GM19351 (cell line): ENCODE measurements around the gene FAM227B.
"Not testable (repeated sequence)": the region's sequence is repeated elsewhere in the genome, so short reads cannot be mapped to it uniquely, and the experiment has no call there.

ENCODE experiments used
- ATAC-seq: cut with Tn5 transposase; IDR thresholded peaks from one replicate; pipeline ENCODE4 v1.9.1; 2021; ENCODE audit warnings: mild to moderate bottlenecking, moderate library complexity; ENCODE audit not compliant: unreplicated experiment

Gene FAM227B

DNA sequence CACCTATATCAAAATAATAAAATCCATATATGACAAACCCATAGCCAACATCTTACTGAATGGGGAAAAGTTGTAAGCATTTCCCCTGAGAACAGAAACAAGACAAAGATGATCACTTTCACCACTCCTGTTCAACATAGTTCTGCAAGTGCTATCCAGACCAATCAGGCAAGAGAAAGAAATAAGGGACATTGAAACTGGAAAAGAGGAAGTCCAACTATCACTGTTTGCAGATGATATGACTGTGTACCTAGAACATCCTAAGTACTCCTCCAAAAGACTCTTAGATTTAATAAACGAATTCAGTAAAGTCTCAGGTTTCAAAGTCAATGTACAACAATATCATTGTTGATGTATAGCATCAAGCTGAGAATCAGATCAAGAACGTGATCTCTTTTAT lies 233.1 kb downstream of the FAM227B start:
- ATAC-seq: no peak

DNA sequence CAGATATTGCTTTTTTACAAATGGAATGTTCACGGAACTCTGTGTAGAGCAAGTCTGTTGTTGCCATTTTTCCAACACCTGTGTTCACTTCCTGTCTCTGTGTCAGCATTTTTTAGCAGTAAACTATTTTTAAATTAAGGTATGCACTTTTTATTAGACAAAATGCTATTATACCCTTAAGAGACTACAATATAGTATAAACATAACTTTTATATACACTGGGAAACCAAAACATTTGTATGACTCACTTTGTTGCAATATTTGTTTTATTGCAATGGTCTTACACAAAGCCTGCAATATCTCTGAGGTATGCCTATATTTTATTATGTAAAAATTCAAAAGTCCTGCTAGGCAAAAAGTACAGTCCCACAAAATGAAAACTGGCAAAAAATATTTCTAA lies 237.4 kb downstream of the FAM227B start:
- ATAC-seq: no peak

DNA sequence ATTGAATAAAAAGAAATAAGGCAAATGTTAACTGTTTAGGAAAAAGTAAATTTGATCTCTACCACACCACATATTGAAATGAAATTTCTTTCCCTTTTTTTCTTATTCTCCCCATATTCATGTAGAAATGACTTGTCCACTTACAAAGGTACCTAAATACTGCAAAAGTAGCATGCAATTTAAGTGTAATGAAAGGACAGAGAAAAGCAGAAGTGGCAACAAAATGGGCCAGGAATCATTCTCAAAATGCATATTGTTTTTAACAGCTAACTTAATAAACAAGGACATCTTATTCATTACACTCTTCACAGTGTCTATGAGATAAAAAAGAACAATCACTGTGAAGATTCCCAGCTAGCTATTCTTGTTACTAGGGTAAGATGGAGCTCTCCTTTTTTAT lies 238.2 kb downstream of the FAM227B start:
- no peak for ATAC-seq

DNA sequence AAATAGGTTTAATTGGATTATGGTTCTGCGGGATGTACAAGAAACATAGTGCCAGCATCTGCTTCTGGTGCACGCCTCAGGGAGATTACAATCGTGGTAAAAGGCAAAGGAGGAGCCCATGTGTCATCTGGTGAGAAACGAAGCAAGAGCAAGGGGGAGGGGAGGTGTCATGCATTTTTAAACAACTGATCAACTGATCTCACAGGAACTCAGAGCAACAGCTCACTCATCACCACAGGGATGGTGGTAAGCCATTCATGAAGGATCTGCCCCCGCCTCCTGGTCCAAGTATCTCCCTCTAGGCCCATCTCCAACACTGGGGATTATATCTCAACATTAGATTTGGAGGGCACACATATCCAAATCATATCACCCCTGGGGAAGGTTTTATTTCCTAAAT lies 239.7 kb downstream of the FAM227B start:
- no peak for ATAC-seq

DNA sequence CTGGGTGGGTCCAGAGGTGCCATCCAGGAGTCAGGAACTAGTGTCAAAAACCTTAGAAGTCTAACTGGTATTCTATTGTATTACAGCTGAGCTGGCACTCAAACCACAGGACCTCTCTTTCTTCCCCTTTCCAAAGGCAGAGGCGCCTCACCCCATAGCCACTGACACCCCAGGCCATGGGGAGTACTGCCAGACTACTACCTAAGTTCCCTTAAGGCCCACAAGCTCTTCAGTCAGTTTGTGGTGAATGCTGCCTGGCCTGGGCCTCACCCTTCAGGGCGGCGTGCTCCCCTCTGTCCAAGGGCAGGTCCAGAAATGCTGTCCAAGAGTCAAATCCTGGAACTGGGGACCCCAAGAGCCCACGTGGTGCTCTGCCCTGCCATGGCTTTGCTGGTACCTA lies 240.6 kb downstream of the FAM227B start:
- ATAC-seq: no peak

DNA sequence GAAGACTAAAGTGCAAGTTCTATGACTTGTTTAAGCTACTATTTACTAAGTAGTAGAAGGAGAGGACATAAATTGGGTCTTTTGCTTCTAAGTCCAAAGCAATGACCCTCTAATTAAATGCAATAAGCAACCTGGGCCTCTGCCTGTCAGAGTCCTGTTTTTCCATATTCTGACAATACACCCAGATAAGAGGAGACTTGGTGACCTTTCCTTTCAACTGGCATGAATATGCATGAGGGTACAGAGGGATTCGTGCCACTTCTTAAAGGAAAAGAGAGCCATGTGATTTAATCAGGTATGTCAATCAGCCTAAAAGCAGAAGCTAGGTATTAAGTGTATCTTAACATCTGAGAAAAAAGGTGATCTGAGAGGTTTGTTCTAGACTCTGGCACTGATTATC lies 248.3 kb downstream of the FAM227B start:
- ATAC-seq: no peak

DNA sequence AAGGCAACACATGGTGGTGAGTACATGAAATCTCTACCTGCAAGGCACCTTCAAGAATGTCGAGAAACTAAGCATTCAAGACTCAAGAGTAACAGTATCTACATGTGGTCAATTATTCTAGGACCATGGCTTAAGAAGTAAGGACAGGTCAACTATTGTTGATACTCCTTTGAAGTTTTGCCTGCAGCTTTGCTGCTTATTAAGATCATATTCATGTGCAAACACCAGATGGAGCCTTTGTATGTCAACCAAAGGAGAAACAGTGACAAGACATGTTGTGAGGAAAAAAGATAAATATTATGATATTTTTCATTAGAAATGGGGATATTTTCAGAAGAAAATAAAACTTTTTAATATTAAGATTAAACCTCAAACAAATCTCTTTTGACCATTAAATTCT lies 249.8 kb downstream of the FAM227B start:
- ATAC-seq: no peak

DNA sequence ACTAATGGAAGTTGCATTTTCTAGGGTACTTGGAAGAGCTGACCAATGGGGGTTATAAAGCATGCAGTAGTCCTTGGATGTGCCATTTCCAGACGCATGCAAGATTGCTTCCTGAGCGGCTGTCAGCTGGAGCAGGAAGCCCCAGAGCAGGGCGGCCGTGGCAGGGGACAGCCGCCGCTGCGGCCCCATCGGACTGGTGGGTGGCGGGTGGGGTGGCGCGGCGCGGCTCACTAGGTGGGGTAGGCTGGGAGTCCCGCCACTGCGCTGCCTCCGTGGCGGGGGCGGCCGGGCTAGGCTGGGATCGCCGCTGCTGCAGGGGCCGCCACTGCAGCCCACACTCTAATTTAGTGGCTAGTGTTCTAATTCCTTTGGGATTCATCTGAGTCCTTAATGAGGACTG lies 254.1 kb downstream of the FAM227B start:
- ATAC-seq: no peak

DNA sequence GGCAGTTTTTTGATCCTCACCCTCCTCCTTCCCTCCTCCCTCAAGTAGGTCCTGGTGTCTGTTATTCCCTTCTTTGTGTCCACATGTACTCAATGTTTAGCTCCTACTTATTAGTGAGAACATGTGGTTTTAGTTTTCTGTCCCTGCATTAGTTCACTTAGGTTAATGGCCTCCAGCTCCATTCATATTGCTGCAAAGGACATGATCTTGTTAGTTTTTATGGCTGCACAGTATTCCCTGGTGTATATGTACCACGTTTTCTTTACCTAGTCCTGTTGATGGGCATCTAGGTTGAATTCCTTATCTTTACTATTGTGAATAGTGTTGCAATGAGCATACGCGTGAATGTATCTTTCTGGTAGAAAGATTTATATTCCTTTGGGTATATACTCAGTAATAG lies 259.2 kb downstream of the FAM227B start:
- no peak for ATAC-seq

DNA sequence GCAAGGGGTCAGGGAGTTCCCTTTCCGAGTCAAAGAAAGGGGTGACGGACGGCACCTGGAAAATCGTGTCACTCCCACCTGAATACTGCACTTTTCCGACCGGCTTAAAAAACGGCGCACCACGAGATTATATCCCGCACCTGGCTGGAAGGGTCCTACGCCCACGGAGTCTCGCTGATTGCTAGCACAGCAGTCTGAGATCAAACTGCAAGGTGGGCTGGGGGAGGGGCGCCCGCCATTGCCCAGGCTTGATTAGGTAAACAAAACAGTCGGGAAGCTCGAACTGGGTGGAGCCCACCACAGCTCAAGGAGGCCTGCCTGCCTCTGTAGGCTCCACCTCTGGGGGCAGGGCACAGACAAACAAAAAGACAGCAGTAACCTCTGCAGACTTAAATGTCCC lies 266.2 kb downstream of the FAM227B start:
- not testable (repeated sequence) for ATAC-seq

DNA sequence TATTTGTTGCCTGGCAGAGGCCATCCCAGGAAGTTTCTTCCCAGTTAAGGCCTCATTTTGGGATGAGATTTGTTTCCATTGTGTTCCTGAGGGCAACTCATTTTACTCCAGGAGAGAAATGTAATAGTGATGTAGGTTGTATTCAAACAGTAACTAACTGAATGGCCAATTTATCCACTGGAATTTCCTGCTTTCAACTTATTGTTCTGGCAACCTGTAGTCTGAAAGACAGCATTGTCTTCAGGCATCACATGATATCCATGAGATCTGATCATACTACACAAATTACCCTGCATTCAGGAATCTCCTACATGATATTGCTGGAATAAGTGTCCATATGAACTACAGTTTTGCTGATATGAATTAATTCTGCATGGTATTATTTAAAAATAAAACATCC lies 277.1 kb downstream of the FAM227B start:
- ATAC-seq: no peak

DNA sequence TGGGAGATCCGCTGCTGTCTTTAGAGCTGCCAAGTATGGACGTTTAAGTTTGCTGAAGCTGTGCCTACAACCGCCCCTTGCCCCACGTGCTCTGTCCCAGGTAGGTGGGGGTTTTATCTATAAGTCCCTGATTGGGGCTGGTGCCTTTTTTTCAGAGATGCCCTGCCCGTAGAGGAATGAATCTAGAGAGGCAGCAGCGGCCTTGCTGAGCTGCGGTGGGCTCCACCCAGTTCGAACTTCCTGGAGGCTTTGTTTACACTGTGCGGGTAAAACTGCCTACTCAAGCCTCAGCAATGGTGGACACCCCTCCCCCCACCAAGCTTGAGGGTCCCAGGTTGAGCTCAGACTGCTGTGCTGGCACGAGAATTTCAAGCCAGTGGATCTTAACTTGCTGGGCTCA lies 281.0 kb downstream of the FAM227B start:
- no peak for ATAC-seq

DNA sequence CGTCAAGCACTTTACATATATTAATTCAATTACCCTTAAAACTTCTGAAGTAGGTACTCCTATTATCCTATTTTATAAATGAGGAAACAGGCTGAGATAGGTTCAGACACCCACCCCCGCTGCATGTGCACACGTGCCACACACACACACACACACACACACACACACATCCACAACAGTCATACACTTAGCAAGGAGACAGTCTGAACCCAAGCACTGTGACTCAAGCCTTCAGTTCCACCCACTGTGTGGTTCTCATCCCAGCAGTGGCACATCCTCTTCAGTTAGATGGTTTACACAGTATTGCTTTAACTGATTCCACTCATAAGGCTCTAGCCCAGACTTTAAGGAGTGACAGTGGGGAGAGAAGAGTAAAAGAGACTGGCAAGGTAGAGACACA lies 288.7 kb downstream of the FAM227B start:
- no peak for ATAC-seq

DNA sequence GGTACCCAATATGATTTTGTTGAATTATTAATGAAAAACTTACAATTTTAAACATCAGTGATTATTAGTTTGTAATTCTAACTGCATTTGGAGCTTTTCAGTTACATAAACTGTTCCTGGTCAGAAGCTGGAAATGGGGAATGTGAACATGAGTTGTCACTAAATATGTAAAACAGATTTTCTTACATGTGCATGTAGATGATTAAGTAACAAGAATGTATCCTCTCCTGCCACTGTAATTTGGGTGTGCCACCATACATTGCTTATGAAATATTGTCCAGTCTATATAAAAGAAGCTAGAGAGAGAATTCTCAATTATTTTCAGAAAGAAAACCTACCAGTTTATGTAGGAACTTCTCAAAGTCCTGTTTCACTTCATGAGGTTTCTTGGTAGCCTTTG lies 289.2 kb downstream of the FAM227B start:
- ATAC-seq: no peak

DNA sequence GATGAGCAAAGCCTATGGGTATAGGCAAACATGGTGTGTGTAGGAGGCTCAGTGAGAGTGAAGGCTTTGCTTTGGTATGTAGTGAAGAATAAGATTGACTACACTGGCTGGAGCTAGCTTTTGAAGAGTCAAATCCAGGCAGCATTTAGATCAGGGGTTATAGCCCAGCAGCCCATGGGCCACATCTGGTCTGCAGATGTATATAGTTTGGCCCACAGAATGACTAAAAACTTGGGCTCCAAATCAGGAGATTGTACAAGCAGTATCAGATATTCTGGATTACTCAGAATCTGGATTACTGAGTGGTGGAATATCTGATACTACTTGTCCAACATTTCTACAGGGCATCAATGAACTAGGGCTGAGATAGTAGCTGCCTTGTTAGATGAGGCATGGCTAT lies 290.5 kb downstream of the FAM227B start:
- no peak for ATAC-seq

DNA sequence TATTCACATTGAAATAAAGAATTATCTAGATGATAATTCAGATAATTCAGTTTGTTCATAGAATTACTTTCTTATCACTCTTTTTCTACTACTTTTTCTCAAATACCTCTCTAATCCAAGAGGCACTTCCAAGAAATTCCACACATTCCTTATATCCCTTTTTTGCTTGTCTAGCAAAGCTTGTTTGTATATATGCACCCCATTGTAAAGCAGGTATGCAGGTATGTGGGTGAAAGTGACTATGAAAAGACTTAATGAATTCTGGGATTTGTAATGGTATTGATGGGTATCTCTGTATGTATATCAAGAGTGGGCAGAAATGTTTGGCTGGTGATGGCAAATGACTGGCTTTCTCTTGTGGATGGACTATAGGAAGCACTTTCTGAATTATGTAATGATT lies 291.7 kb downstream of the FAM227B start:
- no peak for ATAC-seq

DNA sequence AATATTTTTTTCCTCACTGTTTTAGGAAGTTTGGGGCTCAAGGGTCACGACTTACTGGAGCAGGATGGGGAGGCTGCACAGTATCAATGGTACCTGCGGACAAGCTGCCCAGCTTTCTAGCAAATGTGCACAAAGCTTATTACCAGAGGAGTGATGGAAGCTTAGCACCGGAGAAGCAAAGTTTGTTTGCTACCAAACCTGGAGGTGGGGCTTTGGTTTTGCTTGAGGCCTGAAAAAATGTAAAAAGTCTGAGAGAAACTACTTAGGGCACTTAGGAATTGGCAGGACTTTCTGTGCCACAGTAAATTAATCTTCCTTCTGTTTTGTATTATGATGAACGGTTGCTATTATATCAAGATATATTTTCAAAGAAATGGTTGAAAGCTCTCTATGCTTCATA lies 292.7 kb downstream of the FAM227B start:
- ATAC-seq: no peak

DNA sequence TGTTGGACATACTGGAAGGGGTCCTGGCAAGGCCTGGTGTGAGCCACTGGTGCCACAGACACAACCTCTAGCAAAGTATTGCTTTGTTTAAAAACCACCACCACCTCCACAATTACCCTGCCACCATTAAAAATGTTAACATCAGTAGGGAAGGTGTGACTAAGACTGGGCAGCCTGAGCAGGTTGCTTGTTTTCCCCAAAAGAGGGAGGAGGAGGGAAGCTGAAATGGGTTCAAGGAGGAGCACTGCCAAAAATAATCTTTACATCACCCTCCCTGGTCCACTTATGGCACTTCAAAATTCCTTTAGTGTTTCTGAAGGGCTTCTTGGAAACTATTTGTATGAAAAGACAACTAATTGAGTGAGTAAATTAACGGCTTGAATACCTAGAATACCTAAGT lies 297.4 kb downstream of the FAM227B start:
- no peak for ATAC-seq

DNA sequence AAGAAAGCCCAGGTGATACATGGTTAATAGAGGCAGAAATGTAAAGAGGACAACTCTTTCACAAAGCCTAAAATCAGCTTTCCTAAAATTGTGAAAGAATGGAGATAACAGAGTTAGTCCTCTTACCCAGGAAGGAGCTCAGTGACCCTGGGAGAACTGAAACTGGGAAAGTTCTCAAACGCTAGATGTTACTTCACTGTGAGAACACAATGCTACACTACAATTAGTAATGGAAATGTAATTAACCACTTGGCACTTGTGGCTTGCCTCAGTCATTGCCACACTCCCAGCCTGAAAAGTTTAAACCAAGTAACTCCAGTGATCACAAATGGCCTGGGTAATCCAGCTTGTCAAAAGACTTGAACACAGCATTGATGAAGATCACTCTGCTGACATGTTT lies 300.3 kb downstream of the FAM227B start:
- ATAC-seq: no peak

DNA sequence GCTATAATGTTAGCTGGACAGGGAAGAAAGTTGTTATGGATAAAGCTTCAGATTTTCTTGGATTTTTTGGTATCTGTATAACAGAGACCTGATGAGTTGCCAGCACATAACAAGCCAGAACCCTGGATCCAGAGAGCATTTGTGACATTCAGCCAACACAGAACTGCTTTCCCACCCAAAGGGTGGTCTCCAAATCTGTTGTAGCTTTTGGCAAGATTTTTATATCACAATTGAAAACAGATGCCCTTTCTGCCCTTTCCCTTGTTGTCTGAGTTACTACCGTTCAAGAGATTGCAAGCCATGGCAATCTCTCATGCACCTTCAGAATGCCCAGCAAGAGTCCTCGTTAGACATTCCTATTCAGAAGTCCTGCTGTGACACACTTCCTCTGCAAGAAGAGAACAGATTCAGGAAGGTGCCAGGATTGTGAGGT lies 305.2 kb downstream of the FAM227B start:
- no peak for ATAC-seq

DNA sequence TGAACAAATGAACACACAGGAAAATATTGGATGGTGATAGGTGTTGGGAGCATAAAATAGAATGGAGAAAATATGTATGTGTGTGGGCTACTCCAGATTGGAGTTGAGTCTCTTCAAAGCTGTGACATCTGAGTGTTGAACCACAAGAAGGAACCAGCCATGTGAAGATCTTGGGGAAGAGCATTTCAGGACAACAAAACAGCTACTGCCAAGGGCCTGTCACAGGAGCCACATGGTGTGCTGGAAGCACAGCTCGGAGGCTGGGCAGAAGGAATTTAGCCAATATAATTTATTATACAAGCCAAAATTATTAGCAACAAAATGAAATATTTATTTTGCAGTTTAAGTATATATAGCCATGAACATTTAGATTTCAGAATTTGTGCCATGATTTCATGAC lies 305.9 kb downstream of the FAM227B start:
- ATAC-seq: no peak

DNA sequence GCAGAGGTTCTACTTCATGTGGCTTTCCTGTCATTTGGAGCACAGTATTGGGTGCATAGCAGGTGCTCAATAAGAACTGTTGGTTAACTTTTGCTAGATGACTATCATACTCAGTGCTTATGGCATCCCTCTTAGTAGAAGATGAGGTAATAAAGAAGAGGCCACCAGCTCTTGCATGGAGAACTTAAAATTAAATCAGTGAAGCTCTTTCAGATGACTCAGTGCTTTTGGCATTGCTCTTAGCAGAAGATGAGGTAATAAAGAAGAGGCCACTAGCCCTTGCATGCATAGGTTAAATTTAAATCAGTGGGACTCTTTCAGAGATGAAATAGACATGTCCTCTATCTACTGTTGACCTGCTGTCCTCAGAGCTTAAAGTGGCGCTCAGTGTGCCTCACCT lies 307.0 kb downstream of the FAM227B start:
- ATAC-seq: no peak

DNA sequence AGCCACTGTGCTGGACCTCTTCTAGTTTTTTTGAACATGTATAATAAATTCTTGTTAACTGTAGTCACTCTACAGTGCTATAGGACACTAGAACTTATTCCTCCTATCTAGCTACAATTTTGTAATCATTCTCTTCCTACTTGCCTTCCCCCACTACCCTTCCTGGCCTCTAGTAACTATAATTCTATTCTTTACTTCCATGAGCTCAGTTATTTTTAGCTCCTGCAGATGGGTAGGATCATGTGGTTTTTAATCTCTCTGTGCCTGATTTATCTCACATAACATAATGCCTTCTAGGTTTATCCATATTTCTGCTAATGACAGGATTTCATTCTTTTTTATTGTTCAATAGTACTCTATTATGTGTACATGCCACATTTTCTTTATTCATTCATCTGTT lies 310.7 kb downstream of the FAM227B start:
- ATAC-seq: no peak

DNA sequence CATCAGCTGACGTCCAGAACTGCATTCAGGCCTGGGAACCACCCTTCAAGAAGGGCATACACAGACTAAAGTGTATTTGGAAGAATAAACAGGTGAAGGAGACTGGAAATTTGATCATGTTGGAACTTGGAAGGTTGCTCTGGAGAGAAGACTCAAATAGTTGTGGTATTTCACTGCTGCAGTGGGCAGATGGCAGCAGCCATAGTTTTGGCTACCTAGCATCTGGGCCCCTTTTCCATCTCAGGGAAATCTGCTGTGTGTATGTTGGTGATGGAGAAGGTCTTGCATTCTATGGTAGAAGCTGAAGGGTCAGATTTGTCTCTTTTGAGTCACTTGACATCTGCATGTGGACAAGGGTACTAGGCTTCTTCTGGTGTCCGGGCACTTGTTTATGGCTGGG lies 311.9 kb downstream of the FAM227B start:
- ATAC-seq: no peak
